SIG-M5 (cell line): ENCODE measurements around the gene RAC2.

Source experiments
- DNase-seq: peaks from one replicate; lab custom pipeline; 2025; lab: John Stamatoyannopoulos, UW

RAC2 gene

GRCh38 chr22:37187891-37188761, 55.9 kb downstream of the RAC2 start, which contains the start of gene C1QTNF6:
TSS of gene C1QTNF6 (minus strand) at chr22:37188247. CDS start at chr22:37188213, 34 bp downstream.
- DNase-seq = no peak

GRCh38 chr22:37187552-37187890, 56.5 kb downstream of the RAC2 start:
- DNase-seq = no peak

DNA sequence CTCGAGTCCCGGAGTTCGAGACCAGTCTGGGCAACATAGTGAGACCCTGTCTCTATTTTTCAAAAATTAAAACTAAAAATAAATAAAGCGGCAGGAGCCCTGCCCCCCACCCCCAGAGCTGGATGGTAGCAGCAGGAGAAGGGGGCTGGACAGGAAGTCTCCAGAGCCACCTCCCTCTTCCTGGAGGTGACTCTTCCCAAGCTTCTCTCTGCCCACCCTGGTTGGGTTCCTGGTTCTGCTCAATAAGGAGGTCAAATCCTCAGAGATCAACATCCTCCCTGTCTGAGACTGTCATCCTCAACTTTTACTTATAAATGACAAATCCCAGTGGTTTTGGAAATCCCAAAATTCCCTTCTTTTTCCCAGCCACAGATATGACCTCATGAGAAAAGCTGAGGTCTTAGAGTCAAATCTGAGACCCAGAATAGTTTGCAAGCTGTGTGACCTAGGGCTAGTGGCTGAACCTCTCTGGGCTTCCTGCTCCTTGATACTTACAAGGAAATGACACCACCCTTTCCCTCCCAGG, 57.0 kb downstream of the RAC2 start:
- DNase-seq = no peak

DNA sequence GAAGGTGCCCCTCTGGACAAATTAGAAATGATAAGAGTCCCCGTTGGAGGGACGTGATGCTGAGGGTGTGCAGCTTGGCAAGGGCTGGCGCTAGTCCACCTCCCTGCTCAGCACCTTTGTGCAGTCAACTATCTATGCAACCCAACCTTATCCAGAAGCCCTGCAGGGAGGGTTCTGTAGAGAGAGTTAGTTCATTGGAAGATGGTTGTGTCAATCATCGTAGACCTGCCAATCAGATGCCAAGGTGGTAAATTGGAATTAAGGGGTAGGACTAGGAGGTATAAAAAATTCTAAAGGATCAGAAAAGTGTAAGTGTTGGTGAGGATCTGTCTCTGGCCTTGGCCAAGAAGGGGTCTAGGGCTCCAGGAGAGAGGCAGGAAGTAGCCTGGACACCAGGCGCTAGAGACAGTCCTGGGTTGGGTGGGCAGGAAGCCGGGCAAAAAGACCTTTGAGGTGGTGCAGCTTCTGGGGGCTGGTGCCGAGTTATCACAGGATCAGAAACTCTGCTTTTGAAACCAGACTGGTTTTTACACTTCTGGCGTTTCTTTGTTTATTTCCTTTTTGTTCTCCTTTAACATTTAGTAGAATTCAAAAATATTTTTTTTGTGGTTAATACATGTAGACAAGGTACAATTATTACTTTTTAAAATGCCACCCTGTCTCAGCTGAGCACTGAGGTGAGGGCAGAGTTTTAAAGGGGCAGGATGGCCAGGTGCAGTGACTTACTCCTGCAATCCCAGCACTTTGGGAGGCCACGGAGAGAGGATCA, 57.7 kb downstream of the RAC2 start:
- DNase-seq = no peak

DNA sequence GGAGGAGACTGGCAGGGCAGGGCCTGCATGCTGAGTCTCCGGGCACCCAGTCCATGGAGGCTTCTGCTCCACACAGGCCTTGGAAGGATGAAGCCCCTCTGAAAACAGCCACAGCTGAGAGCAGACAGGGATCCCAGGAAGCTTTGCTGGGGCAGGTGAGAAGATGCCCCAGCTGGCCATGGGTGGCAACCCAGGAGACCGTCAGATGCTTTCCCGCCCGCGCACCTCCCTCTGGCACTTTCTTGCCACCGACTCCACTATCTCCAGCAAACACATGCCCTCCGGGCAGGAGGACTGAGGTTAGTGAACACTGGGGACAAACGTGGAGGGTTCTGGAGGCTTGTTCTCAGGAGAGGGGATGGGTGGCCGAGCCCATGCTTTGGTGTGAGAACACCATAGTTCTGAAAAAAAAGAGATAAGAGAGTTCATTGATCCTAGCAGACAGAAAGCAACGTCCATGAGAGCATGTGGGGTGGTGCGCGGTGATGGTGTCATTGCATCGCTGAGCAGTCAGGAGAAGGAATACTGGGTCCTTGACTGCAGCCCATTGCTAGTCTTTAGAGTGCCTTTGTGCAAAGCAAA, 58.3 kb downstream of the RAC2 start:
- DNase-seq = no peak

- no peak for DNase-seq
Measured at GRCh38 chr22:37184816-37185541, 59.1 kb downstream of the RAC2 start.

- DNase-seq = no peak
Measured at GRCh38 chr22:37184380-37184755, 59.7 kb downstream of the RAC2 start.

- no peak for DNase-seq
Measured at GRCh38 chr22:37183432-37184379, 60.4 kb downstream of the RAC2 start.

DNA sequence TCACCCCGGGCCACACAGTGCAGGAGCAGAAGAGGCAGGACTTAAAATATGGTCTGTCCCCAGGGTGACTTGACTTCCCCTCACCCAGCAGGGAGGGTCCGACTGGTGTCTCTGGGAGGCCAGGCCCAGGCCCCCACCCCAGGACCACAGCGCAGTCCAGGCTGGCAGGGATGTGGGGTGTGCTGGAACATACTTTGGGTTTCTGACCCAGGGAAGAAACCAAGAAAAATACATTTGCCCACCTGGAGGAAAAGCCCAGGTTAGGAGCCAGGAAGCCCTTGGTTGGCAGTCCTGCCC, 61.2 kb downstream of the RAC2 start:
- DNase-seq = no peak

DNA sequence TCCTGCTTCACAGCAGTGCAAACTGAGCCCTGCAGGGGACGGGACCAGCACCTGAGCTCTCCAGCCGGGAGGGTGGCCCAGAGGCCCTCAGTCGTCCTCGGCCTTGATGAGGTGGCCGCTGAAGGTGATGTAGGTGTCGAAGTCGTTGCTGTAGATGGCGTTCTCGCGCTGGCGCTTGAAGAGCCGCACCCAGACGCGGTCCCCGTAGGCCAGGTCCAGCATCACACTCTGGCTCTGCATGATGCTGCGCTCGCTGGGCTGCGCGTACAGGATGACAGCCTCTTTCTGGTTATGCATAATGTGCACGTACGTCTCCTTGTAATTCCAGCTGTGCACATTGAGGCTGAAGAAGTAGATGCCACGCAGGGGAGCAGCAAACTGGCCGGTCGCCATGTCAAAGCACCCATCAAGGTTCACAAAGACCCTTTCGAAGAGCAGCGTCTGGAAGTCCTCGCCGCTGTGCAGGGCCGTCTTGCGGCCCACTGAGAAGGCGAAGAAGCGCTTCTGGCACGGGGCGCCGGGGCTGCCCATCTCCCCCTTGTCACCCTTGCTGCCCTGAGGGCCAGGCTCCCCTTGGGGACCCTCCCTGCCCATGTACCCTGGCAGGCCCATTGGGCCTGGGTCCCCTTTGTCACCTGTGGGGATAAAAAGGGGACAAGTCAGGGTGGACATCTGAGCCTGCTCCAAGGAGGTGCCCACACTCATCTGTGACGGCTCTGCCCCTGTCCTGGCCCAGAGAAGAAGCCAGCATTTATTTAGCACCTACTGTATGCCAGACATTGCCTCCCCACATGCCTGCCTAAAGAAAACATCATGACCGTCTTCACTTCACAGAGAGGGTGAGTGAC, 61.7 kb downstream of the RAC2 start:
- DNase-seq = no peak

DNA sequence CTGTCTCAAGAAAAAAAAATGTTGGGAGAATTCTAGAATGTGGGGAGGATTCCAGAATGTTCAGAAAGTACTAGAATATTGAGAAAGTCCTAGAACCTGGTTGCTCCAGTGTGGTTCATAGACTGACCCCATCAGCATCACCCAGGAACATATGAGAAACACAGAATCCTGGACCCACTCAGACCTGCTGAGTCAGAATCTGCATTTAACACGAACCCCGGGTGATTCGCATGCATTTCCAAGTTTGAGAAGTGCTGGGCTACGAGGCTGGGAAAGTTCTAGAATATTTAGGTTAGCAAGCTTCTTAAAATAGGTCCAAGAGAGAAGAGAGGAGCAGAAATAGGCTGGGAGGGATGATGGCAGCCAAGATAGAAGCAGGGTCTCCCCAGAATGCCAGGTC, 62.4 kb downstream of the RAC2 start:
- no peak for DNase-seq

DNA sequence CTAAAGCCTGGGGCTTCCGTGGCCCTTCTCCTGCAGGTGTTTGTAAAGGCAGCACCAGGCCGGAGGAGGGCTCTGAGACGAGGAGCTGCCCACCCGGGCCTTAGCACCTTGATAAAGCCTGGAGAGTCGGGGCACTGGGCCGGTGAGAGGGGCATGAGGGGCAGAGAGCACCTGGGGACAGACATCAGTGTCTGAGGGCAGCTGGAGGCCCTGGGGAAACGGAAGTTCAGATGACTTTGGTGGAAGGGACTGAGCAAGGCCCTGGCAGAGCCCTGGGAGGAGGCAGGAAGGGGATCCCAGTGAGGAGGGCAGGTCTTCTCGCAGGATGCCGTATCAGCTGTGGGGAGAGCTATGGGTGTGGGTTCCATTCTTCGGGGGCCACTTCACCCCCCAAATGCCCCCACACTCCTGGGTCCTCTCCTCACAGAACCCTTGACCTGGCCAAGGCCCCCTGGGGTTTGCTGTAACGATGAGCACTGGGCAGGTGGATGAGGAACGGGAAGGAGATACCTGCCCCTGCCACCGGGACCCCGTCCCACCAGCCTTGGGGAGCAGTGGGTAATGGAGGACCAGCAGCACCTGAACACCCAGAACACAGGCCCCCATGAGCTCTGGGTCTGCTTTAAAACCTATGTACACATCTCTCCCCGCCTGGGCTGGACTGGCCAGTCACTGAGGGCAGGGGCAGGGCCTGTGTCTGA, 63.4 kb downstream of the RAC2 start:
- DNase-seq = no peak

DNA sequence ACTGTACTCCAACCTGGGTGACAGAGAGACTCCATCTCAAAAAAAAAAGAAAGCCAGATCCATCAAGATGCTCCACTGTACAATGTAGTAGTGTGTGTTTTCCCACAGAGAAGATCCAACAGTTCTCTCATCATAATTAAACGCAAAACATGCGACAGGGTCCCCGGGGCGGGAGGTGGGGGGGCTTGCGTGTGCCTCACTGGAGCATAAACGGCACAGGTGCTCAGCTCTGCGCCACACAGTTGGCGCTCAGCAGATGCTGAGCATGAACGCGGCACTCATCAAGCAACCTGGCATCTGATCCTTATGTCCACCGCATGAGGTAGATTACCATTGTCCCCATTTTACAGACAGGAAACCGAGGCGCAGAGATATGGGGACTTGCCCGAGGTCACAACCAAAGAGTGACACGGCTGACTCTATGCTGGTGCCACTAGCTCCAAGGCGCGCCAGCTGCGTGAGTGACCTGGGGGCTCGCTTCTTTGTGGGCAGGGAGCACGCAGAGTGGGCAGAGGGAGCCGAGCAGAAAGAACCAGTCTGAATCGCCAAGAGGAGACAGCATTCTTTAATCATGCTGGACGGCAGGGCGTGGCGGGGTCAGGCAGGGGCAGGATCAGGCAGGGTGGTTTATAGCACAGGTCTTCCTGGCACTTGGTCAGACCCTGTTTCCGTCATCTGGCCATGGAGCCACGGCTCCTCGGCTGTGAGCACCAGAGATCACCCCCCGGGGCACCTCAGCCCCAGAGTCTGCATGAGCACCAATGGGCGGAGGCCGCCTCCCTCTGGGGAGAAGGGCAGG, 64.2 kb downstream of the RAC2 start:
- no peak for DNase-seq

DNA sequence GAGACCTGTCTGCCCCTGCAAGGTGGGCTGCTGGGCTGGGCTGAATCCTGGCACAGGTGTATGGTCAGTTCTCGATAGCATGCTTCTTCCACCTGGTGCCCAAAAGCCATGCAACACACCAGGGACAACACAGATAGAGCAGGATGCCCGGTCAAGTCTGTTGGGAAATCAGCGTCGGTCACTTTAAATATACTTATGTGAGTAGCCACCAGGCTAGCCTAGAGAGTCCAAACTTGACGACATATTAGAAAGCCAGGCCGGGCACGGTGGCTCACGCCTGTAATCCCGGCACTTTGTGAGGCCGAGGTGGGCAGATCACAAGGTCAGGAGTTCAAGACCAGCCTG, 65.0 kb downstream of the RAC2 start:
- no peak for DNase-seq

DNA sequence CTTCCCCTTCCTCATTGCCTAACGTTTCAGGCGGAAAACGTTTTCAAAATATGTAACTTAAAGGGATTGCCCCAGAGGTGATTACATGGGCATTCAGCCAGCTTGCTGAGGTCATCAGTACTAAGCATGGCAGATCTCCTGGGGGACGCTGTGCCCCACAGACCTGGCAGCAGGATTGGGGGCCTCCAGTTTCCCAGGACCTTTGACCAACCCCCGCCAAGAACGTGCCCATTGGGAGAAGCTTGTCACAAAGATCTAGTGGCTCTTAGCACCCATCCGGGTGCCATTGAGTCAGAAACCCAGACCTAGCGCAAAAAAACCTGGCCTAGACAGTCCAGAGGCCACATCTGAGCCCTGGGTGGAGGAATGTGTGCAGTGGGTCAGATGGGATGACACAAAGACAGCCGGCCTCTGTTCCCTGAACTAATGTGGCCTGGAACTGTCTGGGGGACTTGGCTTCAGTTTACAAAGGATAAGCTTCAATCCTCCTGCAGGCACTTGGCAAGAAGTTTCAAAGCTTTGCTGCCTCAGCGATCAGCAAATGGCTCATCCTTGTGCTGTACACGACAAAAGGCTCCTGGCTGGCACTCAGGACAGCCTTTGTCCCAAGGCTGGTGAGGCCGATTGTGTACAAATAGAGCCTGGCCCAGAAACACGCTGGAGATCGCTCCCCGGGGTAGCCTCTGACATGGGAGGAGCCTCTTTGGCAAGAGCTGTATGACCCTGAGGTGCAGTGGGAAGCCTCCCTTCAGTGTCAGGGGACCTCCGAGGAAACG, 65.5 kb downstream of the RAC2 start:
- no peak for DNase-seq

- no peak for DNase-seq
Measured at GRCh38 chr22:37177755-37178154, 66.3 kb downstream of the RAC2 start.

- no peak for DNase-seq
Measured at GRCh38 chr22:37177221-37177620, 66.8 kb downstream of the RAC2 start.

- DNase-seq = no peak
Measured at GRCh38 chr22:37176464-37177061, 67.5 kb downstream of the RAC2 start.
